Skin epidermis (tissue), 12 donors: ENCODE measurements around the gene ERN2.
"Not testable (repeated sequence)": the region's sequence is repeated elsewhere in the genome, so short reads cannot be mapped to it uniquely, and the experiment has no call there.

ENCODE experiments used
- H3K27ac ChIP-seq, 21 experiments: fragments of 200-600 bp; sonication (generic) in 11 of 21; one replicate each; pipeline ENCODE4 v1.5.0; 2020; ENCODE audit warnings: mild to moderate bottlenecking in 3 of 21, inconsistent platforms in 2 of 21, moderate library complexity in 2 of 21
- H3K4me3 ChIP-seq, 7 experiments: fragments of 200-600 bp; sonication (generic) in 2 of 7; one replicate each; pipeline ENCODE4 v1.5.0; 2020; ENCODE audit warnings: inconsistent platforms in 2 of 7, mild to moderate bottlenecking in 2 of 7, moderate library complexity in 1 of 7

Gene ERN2

DNA sequence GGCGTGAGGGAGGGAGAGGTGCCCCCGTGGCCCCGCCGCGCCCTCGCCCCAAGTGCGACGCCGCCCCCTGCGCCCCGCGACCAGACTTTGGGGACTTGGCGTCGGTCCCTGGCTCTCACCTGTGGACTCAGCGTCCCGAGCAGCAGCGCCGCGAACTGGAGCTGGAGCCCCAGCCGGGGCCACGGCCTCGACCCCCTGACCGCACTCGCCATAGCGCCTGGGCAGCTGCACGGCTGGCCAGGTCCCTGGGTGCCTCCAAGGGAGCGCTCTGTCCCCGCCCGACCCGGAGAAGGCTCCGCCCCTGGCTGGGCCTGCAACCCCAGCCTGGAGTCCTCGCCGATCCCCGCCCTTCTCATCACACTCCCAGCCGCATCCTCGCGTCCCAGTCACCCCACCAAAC lies at the start of gene ERN2:
Gene ERN2, minus strand, starts transcription at position 247 of the 400 bp plus-strand sequence. Its CDS starts 35 bp downstream, at position 212.
- H3K4me3 ChIP-seq, result no peak within 1 kb of the TSS

DNA sequence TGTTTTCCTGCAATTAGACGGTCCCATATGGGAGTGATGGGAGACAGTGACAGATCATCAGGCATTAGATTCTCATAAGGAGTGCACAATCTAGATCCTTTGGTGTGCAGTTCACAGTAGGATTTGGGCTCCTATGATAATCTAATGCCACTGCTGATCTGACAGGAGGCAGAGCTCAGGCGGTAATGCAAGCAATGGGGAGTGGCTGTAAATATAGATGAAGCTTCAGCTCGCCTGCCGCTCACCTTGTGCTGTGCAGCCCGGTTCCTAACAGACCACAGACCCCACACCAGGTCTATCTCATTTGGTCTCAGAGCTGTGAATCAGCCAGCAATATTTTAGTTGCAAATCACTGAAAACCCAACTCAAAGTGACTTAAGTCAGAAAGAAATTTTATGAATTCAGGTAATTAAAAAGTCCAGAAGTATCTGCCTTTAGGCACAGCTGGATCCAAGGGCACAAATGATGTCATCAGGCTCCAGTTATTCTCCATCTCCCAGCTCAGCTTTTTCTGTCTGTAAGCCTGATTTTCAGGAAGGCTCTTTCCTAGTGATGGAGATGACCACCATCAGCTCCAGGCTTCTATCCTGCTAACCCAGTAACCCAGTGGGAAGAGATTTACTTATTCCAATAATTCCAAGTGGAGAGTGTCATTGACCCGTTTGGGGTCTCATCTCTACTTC lies 45.1 kb upstream of the ERN2 start:
- Histone ChIP-seq H3K27ac (no peak overlapping the region), H3K4me3 (no peak overlapping the region)

More for the DNA sequence above, at the start of gene ERN2:
- no peak within 1 kb of the TSS for H3K27ac ChIP-seq

DNA sequence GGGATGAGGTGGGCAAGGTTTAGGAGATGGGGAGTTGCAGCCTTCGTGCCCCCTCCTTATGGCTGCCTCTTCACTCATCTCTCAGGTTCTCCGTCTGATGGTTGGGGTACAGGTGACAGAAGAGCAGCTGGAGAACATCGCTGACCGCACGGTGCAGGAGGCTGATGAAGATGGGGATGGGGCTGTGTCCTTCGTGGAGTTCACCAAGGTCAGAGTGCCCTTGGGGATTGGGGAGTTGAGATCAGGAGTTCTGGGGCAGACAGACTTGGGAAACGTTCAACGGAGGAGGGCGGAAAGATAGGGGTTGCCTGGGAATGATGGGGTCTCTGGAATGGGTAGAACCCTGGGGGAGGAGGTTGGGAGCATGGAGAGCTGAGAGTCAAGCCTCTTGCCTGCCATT lies 44.1 kb upstream of the ERN2 start:
- no peak overlapping the region for H3K4me3 ChIP-seq

DNA sequence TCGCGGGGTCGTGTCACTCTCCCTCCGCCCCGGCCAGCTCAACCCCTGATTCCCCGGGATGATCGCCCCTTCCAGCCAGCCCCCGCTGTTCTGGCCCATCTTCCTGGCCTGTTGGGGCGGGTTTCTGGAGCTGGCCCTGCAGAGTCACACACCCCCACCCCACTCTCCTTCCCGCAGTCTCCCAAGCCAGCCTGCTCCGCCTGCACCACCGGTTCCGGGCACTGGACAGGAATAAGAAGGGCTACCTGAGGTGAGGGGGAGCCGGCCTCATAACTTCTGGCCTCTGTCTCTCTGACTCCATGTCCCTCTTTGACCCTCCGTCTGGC lies 42.4 kb upstream of the ERN2 start:
- Histone ChIP-seq H3K27ac (peak overlapping the region in 11 of 21 experiments; percentile 12 to 81 (median 72)), H3K4me3 (peak overlapping the region in 6 of 7 experiments; percentile 18 to 48 (median 36))

More for the DNA sequence above, 44.1 kb upstream of the ERN2 start:
- H3K27ac ChIP-seq, result no peak overlapping the region

DNA sequence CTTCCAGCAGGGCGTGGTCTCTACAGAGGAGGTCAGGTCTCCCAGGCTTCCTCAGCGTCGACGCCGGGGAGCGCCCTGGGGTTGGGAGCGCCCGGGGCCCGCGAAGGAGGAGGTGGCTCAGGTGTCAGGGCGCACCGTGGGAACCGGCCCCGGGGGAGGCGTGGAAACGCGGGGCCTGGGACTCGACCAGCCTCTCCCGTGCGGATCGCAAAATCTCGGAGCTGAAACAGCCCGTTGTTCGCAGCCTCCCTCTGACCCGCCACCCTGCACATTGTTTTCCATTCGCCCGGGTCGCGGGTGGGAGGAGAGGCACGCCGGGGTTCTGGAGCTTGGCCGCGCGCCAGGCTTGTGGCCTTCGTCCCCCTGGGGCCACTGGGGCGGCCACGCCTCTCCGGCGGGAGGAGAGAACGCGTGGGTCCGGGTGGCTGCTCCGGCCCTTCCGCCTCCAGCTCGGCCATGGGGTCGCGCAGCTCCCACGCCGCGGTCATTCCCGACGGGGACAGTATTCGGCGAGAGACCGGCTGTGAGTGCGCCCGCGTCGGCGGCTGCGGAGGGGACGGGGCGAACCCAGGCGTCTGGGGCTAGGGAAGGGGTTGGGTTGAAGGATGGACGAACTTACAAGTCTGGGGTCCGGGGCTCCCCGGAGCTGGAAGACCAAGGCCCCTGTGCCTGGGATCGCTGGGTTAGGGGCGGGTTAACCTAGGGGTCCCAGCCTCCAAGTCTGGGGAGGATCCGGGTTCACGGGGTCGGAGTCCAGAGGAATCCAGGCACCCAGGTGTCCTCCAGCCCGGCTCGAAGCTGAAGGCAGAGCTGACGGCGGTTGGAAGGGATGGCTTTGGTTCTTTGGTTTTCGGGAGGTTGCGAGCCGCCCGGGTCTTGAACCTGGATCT lies 41.8 kb upstream of the ERN2 start, which contains the start of gene CHP2:
Gene CHP2, plus strand, starts transcription at position 433 of the 890 bp plus-strand sequence. Its CDS starts 24 bp downstream, at position 457.
- H3K4me3 ChIP-seq, result peak within 1 kb of the TSS; percentile 12 to 48 (median 34)
- peak within 1 kb of the TSS in 16 of 21 experiments; percentile 10 to 81 (median 66) for H3K27ac ChIP-seq

DNA sequence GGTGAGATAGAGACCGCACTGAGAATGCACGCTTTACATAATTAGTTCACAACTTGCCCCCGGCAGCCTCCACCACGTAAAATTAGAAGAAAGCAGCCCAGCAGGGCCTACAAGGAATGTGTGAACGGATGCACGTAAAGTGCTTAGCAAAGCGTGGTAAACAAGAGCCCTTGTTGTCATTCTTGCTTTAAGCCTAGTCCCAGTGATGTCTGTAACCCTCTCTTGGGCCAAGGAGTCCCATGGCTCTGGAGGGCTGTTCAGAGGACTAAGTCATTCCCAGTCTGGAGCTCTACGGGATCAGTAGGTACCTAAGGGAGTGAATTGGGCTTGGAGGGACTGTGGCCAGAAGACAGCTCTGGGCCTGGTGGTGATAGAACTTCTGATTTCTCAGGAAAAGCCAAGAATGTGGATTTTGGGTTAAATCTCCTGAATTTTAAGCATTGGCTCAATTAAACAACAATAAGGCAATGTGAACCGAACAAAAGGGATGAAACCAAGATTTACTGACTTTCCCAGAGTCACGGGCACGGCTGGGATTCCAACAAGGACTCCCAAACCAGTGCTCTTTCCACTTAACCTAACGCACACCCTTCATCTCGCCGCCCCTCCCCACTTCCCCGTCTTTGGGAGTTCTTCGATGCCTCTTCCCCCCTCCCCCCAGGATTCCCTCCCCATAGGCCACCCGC lies 41.0 kb upstream of the ERN2 start:
- peak overlapping the region in 4 of 7 experiments; percentile 18 to 48 (median 38) for H3K4me3 ChIP-seq
- H3K27ac ChIP-seq, result peak overlapping the region in 4 of 21 experiments; percentile 71 to 81 (median 76)

DNA sequence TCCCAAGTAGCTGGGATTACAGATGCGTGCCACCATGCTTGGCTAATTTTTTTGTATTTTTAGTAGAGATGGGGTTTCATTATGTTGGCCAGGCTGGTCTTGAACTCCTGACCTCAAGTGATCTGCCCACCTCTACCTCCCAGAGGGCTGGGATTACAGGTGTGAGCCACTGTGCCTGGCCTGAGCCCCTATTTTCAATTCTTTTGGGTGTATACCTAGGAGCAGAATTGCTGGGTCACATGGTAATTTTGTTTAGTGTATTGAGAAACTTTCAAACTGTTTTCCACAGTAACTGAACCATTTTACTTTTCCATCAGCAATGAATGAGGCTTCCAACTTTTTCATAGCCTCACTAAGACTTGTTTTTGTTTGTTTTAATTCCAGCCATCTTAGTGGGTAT lies 38.0 kb upstream of the ERN2 start:
- H3K27ac ChIP-seq, H3K4me3 ChIP-seq: not testable (repeated sequence)

DNA sequence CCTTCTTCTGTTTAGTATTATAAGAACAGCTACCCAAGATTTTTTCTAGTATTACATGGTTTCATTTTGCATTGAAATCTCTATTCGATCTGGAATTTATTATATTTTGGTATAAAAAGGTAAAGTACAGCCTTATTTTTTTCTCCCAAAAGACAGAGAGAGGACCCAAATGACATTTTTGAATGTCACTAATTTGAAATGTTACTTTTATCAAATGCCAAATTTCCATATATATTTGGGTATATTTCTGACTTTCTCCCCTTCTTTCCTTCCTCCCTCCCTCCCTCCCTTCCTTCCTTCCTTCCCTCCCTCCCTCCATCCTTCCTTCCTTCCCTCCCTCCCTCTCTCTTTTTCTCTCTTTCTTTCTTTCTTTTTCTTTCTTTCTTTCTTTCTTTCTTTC lies 35.6 kb upstream of the ERN2 start:
- no peak overlapping the region for H3K4me3 ChIP-seq
- H3K27ac ChIP-seq, result no peak overlapping the region

DNA sequence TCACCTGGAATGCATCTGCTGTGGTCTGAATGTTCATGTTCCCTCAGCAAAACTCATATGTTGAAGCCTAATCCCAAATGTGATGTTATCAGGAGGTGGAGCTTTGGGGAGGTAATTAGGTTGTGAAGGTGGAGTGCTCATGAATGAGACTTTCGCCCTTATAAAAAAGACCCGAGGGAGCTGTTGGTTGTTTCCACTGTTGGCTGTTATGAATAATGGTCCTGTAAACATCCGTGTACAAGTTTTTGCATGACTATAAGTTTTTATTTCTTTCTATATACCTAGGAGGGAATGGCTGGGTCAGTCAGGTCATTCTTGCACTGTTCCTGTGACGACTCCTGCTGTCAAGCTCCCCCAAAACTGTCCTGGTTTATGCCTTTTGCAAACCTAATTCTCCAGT lies 32.2 kb upstream of the ERN2 start:
- Histone ChIP-seq H3K4me3 (no peak overlapping the region), H3K27ac (no peak overlapping the region)

DNA sequence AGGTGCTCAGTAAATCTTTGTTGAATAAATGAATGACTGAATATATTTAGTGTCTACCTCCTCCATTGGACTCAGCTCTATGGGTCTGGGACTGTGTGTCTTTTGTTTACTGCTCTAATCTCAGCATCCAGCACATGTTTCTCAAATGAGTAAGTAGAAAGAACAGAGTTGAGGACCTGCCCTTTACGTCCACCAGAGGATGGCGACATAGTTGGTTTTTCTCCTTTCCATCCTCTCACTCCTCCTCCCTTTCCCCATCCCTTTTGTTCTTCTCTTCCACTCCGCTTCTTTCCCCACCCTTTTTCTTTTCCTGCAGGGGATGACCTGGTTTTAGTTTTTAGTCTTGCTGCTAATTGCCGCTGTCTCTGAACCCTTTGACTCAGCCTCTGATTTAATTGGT lies 29.7 kb upstream of the ERN2 start:
- Histone ChIP-seq H3K27ac (no peak overlapping the region), H3K4me3 (no peak overlapping the region)

DNA sequence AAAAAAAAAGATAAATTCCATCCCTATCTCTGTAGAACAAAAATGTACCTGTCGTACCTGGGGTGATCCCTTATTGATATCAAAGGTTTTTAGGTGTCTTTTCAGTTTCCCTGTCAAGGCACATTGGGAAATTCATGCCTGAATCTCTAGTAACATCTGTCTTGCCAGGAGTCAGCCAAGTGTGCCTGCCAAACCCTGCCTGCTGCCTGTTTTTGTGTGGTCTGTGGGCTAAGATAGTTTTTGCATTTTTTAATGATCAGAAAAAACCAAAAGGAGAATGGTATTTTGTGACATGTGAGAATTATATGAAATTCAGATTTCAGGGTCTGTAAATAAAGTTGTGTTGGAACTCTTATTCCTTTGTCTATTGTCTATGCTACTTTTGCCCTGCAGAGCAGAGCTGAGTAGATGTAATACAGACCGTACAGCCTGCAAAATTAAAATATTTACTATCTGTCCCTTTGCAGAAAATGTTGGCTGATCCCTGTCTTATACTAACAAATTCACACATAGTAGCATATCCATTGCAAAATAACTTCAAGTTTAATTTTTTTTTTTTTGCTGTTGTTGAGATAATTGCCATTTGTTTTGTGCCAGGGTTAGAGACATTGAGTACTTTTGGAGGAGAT lies 28.8 kb upstream of the ERN2 start:
- Histone ChIP-seq H3K27ac (no peak overlapping the region), H3K4me3 (no peak overlapping the region)

DNA sequence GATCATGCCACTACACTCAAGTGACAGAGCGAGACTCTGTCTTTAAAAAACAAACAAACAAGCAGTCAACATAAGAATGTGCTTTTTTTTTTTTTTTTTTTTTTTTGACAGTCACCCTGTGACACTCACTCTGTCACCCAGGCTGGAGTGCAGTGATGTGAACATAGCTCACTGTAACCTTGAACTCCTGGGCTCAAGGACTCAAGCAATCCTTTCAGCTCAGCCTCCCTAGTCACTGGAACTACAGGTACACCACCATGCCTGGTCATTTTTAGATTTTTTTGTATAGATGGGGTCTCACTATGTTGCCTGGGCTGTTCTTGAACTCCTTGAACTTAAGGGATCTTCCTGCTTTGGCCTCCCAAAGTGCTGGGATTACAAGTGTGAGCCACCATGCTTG lies 26.5 kb upstream of the ERN2 start:
- H3K27ac ChIP-seq, result no peak overlapping the region
- no peak overlapping the region for H3K4me3 ChIP-seq

DNA sequence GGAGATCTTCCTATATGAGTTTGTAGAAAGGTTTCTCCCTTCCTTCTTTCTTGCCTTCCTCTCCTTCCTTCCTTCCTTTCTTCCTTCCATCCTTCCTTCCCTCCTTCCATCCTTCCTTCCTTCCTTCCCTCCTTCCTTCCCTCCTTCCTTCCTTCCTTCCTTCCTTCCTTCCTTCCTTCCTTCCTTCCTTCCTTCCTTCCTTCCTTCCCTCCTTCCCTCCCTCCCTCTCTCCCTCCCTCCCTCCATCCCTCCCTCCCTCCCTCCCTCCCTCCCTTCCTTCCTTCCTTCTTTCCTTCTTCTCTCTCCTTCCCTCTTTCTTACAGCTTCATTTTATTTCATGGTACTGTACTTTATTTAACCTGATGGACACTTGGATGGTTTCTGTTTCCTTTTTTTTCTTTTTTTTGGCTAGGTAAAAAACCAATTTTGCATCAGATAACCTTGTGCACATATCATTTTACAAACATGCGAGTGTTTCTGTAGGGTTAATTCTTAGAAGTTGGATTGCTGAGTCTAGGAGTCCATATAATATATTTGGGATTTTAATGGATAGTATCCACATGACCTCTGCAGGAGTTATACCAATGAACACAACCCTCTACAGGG lies 24.5 kb upstream of the ERN2 start:
- not testable (repeated sequence) for H3K27ac ChIP-seq, H3K4me3 ChIP-seq

DNA sequence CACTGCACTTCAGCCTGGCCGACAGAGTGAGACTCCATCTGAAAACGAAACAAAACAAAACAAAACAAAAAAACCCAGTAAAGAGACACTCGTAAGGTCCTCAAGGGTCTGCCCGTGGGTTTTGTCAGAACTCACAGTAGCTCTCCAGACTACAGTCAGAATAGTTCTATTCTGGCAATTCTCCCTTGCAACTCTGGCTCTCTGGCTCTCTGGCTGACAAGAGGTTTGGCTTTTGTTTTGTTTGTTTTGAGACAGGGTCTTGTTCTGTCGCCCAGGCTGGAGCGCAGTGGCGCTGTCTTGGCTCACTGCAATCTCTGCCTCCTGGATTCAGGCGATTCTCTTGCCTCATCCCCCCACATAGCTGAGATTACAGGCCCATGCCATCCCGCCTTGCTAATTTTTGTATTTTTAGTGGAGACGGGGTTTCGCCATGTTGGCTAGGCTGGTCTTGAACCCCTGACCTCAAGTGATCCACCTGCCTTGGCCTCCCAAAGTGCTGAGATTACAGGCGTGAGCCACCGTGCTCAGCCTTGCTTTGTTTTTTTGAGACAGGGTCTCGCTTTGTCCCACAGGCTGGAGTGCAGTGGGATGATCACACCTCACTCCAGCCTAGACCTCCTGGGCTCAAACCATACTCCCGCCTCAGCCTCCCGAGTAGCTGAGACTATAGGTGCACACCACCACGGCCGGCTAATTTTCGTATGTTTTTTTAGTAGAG lies 21.3 kb upstream of the ERN2 start:
- no peak overlapping the region for H3K4me3 ChIP-seq
- no peak overlapping the region for H3K27ac ChIP-seq

DNA sequence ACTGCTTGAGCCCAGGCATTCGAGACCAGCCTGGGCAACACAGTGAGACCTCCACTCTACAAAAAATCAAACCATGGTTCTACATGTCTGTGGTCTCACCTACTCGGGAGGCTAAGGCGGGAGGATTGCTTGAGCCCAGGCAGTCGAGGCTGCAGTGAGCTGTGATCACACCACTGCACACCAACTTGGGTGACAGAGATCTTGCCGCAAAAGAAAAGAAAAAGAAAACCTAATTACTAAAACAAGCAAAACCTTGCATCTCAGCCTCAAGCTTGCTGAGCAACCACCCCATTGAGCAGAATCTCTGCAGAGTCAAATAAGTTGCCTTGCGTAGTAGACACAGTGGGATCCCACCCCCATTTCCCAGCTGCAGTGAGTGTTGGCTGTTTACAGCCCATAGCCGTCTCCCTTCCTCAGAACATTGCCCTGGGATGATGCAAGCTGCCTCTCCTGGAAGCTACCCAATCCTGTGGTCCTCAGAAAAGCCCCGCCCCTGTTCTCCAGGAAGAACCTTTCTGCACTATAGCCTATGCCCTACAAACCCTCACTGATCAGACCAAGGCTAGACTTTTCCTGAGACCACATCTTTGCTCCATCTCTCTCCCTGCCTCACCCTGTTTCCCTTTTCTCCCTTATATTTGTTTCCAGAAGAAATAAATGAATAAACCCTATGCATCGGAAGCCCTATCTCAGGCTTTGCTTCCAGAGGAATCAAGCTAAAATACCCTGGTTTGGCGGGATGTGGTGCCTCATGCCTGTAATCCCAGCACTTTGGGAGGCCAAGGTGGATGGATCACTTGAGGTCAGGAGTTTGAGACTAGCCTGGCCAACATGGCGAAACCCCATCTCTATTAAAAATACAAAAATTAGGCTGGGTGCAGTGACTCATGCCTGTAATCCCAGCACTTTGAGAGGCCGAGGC lies 16.7 kb upstream of the ERN2 start:
- H3K27ac ChIP-seq, result no peak overlapping the region
- no peak overlapping the region for H3K4me3 ChIP-seq

DNA sequence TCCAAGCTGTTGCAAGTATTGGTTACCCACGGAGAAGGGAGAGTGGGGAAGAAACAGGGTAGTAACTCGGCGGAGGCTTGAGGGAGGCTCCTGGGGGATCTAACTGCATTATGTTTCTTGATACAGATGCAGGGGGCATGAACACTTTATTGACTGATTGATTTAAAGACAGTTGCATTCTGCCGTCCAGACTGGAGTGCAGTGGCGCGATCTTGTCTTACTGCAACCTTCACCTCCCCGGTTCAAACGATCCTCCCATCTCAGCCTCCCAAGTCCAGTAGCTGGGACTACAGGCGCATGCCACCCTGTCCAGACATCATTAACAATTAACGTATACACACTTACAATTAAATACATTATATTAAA lies 15.1 kb upstream of the ERN2 start:
- Histone ChIP-seq H3K27ac (no peak overlapping the region), H3K4me3 (no peak overlapping the region)

DNA sequence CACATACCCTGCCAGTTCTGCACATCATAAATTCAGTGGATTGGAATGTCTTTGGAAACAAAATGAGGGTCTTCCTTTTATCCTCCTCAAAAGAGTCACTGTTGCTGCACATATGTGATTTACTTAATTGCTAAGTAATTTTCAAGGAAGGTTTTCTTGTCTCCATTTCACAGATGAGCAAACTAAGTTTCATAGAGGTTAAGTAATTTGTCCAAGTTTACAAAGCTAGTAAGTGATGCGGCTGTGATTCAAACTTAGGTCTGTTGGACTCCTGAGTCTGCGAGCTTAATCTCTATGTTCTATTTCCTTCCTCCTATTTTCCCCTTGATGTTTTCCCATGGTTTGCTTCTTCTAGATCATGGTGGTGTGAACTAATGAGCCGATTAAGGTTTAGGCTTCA lies 13.7 kb upstream of the ERN2 start:
- Histone ChIP-seq H3K27ac (no peak overlapping the region), H3K4me3 (no peak overlapping the region)

DNA sequence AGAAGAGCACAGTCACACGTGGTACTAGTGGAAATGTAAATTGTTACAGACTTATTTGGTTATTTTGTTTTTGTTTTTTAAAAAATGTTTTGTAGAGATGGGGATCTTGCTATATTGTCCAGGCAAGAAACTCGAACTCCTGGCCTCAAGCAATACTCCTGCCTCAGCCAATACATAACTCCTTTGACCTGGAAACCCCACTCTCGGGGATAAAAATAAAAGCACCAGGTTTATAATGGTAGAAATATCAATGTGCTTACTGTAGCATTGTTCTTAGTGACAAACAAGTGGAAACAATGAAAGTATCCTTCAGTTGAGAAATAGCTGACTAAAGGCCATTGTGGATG lies 11.7 kb upstream of the ERN2 start:
- no peak overlapping the region for H3K4me3 ChIP-seq
- no peak overlapping the region for H3K27ac ChIP-seq
